Cardiac fibroblast (primary cell): ENCODE measurements around the gene SF3B1.

Experiments used
- DNase-seq, 2 donors: peaks; one replicate each; pipeline versions ENCODE4 v3.0.0 to v3.0.0-alpha.2; 2010; ENCODE audit warnings: low read depth in 2 of 2
- H3K4me3 ChIP-seq, 2 donors: replicated peaks in 1 of 2; 1 replicate in 1 of 2; 2 replicates in 1 of 2; pipeline ENCODE4 v1.5.1; 2011; ENCODE audit warnings: low read depth in 2 of 2, low read length in 2 of 2, mild to moderate bottlenecking in 2 of 2, moderate library complexity in 1 of 2
- TF ChIP-seq, protein P1 (sequence below): IDR thresholded peaks from one replicate; pipeline ENCODE4 v1.5.1; 2011; ENCODE audit warnings: low read depth, mild to moderate bottlenecking, low read length, inconsistent platforms

The SF3B1 gene

DNA sequence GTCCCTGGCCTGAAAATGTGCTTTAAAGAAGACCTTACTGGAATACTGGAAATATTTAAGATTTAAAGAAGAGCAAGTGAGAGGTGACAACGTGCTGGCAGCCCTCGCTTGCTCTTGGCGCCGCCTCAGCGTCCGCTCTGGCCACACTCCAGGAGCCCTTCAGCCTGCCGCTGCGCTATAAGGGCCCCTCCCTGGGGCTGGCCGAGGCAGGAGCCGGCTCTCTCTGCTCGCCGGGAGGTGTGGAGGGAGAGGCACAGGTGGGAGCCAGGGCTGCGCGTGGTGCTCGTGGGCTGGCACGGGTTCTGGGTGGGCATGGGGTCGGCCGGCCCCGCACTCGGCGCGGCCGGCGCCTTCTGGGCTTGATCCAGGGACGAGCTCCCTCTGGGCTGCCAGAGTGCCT, 15.6 kb upstream of the SF3B1 start:
- no peak for DNase-seq
- TF ChIP-seq, protein P1, sequence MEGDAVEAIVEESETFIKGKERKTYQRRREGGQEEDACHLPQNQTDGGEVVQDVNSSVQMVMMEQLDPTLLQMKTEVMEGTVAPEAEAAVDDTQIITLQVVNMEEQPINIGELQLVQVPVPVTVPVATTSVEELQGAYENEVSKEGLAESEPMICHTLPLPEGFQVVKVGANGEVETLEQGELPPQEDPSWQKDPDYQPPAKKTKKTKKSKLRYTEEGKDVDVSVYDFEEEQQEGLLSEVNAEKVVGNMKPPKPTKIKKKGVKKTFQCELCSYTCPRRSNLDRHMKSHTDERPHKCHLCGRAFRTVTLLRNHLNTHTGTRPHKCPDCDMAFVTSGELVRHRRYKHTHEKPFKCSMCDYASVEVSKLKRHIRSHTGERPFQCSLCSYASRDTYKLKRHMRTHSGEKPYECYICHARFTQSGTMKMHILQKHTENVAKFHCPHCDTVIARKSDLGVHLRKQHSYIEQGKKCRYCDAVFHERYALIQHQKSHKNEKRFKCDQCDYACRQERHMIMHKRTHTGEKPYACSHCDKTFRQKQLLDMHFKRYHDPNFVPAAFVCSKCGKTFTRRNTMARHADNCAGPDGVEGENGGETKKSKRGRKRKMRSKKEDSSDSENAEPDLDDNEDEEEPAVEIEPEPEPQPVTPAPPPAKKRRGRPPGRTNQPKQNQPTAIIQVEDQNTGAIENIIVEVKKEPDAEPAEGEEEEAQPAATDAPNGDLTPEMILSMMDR = no peak
- H3K4me3 ChIP-seq = no peak overlapping the region

DNA sequence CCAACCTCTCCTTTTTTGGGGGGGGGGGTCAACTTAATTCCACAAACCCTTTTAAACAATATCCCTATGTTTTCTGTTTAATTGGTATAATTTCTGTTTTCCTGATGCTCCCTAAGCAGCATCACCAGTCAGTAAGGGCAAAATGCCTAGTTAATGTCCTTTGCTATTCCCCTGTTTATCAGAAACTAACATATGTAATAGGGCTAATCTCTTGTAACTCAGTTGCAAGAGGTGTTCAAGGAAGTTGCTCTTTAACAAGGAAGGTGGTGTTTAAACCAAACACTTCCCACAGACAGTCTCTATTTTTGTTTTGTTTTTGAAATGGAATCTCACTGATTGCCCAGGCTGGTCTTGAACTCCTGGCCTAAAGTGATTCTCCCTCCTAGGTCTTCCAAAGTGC, 12.0 kb upstream of the SF3B1 start:
- TF ChIP-seq, protein P1 = no peak
- H3K4me3 ChIP-seq = no peak overlapping the region
- no peak for DNase-seq

DNA sequence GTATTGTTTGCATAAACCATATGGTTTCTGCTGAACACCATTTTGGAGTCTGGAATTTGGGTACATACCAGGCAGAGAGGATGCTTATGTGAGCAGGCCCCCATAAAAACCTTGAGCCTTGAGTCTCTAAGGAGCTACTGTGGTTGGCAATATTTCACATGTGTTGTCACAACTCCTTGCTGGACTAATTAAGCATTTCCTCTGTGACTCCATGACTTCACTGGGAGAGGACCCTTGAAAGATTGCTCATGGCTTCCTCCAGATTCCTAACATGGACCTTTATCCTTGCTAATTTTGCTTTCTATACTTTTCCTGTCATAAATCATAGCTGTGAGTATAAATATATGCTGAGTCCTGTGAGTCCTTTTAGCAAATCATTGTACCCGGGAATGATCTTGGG, 10.9 kb upstream of the SF3B1 start:
- H3K4me3 ChIP-seq = no peak overlapping the region
- no peak for DNase-seq
- TF ChIP-seq, protein P1 = no peak

DNA sequence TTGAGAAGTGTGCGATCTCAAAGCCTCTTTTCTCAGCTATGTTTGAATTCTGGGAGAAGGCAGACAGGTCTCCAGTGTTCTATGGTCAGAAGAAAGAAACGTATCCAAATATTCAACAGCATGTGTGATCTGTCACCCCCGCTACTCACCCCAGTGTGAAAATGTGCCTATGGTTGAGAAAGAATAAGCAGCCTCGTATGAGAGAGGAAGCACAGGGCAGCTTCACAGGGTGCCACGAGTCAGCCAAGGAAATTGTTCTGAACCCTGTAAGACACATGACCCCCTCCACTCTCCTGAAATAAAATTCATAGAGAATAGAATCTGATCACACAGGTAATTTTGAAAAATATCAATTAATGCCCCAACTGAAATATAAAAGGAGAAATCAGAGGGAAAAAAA, 8.0 kb upstream of the SF3B1 start:
- TF ChIP-seq, protein P1 = no peak
- DNase-seq = no peak
- H3K4me3 ChIP-seq = no peak overlapping the region

DNA sequence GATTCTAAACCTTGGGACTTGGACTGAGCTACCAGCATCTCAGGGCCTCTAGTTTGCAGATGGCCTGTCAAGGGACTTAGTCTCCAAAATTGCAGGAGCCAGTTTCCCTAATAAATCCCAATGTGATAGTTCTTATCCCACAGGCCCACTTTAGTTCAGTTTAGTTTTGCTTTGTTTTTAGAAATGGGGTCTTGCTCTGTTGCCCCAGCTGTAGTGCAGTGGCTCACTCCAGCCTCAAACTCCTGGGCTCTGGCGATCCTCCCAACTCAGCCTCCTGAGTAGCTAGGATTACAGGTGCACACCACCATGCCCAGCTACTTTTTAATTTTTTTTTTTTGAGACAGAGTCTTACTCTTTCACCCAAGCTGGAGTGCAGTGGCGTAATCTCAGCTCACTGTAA, 2.6 kb upstream of the SF3B1 start:
- DNase-seq = no peak
- TF ChIP-seq, protein P1 = no peak
- H3K4me3 ChIP-seq = no peak overlapping the region

DNA sequence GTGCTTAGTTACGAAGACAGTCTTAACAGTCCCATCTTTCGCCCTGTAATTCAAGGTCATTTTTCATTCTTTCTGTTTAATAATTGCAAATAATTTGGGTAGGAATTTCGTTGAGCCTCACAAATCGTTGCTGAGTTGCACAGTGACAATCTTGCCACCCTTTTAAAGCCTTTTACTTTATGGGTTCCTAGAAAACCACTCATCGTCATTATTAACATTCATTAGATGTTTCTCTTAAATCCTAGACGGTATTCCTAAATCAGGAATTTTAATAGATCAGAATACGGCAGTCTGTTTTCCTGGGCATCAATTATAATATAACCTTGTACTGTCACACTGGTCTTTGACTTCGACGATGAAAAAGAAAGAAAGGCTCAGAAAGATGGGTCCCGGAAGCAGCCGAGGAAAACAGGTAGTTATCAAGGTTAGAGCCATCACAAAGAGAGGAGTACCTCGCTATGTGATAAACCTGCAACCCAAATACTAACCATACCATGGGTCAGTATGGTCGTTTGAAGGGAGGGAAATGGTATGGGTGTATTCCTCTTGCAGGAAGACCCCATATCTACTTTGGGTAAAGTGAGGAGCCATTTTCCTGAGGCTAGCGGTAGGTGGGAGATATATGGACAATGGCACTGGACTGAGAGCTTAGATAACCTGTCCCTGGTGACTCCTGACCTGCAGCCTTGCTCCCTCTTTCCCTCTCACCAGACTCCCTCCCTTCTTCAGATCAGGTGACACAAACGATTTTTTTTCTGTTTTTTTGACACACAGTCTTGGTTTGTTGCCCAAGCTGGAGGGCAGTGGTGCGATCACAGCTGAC, 981 bp upstream of the SF3B1 start:
- peak overlapping the region; percentile 99 for H3K4me3 ChIP-seq
- TF ChIP-seq, protein P1 = no peak
- DNase-seq = no peak
